IMR-90 (cell line): ENCODE results near the gene DYNC2LI1. TPM values are rescaled to one million over a fixed set of nuclear protein-coding genes. Genes with fewer than 3 reads are reported as not detected.

Experiments used
- ATAC-seq: fragments of 200-7000 bp; cut with Tn5 transposase; 2 replicates; pipeline ENCODE4 v1.9.1; 2020; ENCODE audit warnings: low read depth, mild to moderate bottlenecking, moderate library complexity
- BruUV-seq: library from RNA; stranded (reverse); fragments of 400-500 nt; replicated peaks from 2 replicates; lab custom pipeline; 2021; lab: Mats Ljungman, UMichigan
- CTCF ChIA-PET: fragments of 300-600 bp; formaldehyde crosslinking; extraction: SDS; loops from one replicate; lab custom pipeline; 2021; ENCODE audit warnings: antibody characterized with exemption; lab: Yijun Ruan, JAX
- POLR2A ChIA-PET: fragments of 300-600 bp; sonication (Branson Sonifier 250); formaldehyde crosslinking; loops from one replicate; lab custom pipeline; 2022; ENCODE audit warnings: antibody characterized with exemption; ENCODE audit not compliant: unreplicated experiment; lab: Charles Lee
- DNase-seq: peaks from one replicate; pipeline ENCODE4 v3.0.0; 2013
- H2AFZ ChIP-seq: replicated peaks from 2 replicates; pipeline ENCODE3; 2013; ENCODE audit warnings: low read length, mild to moderate bottlenecking; ENCODE audit not compliant: poor library complexity
- H2AK5ac ChIP-seq: 2 replicates; pipeline ENCODE4 v1.6.1; 2013; ENCODE audit warnings: low read depth, low read length, inconsistent platforms
- H2AK9ac ChIP-seq: replicated peaks from 2 replicates; pipeline ENCODE3; 2013; ENCODE audit warnings: mild to moderate bottlenecking, low read depth, low read length, moderate library complexity; ENCODE audit not compliant: poor library complexity
- H2BK120ac ChIP-seq: 2 replicates; pipeline ENCODE4 v1.6.1; 2013; ENCODE audit warnings: low read depth, low read length, inconsistent platforms
- H2BK15ac ChIP-seq: 3 replicates; pipeline ENCODE4 v1.6.1; 2013; ENCODE audit warnings: low read depth, low read length, inconsistent platforms
- H2BK20ac ChIP-seq: 2 replicates; pipeline ENCODE4 v1.6.1; 2013; ENCODE audit warnings: low read depth, mild to moderate bottlenecking, inconsistent platforms, low read length, moderate library complexity
- H2BK5ac ChIP-seq: 2 replicates; pipeline ENCODE4 v1.6.1; 2013; ENCODE audit warnings: mild to moderate bottlenecking, low read depth, low read length, inconsistent platforms; ENCODE audit not compliant: poor library complexity, severe bottlenecking
- H3K14ac ChIP-seq: replicated peaks from 2 replicates; pipeline ENCODE4 v1.6.1; 2013; ENCODE audit warnings: low read depth, low read length, inconsistent platforms
- H3K18ac ChIP-seq: 2 replicates; pipeline ENCODE4 v1.6.1; 2013; ENCODE audit warnings: low read depth, low read length, control low read depth
- H3K23ac ChIP-seq: 2 replicates; pipeline ENCODE4 v1.6.1; 2013; ENCODE audit warnings: low read depth, low read length, inconsistent platforms
- H3K27ac ChIP-seq: 2 replicates; pipeline ENCODE4 v1.5.1; 2013; ENCODE audit warnings: mild to moderate bottlenecking, control low read depth, low read length; ENCODE audit not compliant: insufficient read depth
- H3K27me3 ChIP-seq: 2 replicates; pipeline ENCODE4 v1.6.1; 2013; ENCODE audit warnings: low read length; ENCODE audit not compliant: control insufficient read depth, insufficient read depth
- H3K36me3 ChIP-seq: 2 replicates; pipeline ENCODE4 v1.6.1; 2013; ENCODE audit warnings: low read length, mixed read lengths; ENCODE audit not compliant: control insufficient read depth, insufficient read depth
- H3K4ac ChIP-seq: 2 replicates; pipeline ENCODE4 v1.6.1; 2013; ENCODE audit warnings: low read depth, low read length, inconsistent platforms
- H3K4me1 ChIP-seq: 2 replicates; pipeline ENCODE4 v1.6.1; 2013; ENCODE audit warnings: low read length, mixed read lengths; ENCODE audit not compliant: control insufficient read depth, insufficient read depth
- H3K4me2 ChIP-seq: 2 replicates; pipeline ENCODE4 v1.6.1; 2013; ENCODE audit warnings: low read depth, mild to moderate bottlenecking, control low read depth, low read length, moderate library complexity
- H3K4me3 ChIP-seq: 2 replicates; pipeline ENCODE4 v1.5.1; 2013; ENCODE audit warnings: low read depth, mild to moderate bottlenecking, control low read depth, low read length, moderate library complexity; ENCODE audit not compliant: insufficient read depth
- H3K56ac ChIP-seq: 2 replicates; pipeline ENCODE4 v1.6.1; 2013; ENCODE audit warnings: low read length, inconsistent platforms; ENCODE audit not compliant: insufficient read depth; ENCODE audit errors: extremely low read depth
- H3K79me1 ChIP-seq, 2 experiments: 2 replicates each; pipeline ENCODE4 v1.6.1; 2013; ENCODE audit warnings: low read length in 2 of 2, inconsistent platforms in 1 of 2, low read depth in 1 of 2
- H3K9ac ChIP-seq: 2 replicates; pipeline ENCODE4 v1.6.1; 2013; ENCODE audit warnings: low read depth, low read length, control low read depth
- H3K9me1 ChIP-seq: 2 replicates; pipeline ENCODE4 v1.6.1; 2013; ENCODE audit warnings: low read length, inconsistent platforms; ENCODE audit not compliant: insufficient read depth
- H3K9me3 ChIP-seq: 2 replicates; pipeline ENCODE4 v1.6.1; 2013; ENCODE audit warnings: low read length; ENCODE audit not compliant: control insufficient read depth, insufficient read depth
- H4K20me1 ChIP-seq: 2 replicates; pipeline ENCODE4 v1.6.1; 2013; ENCODE audit warnings: low read length, inconsistent platforms; ENCODE audit not compliant: insufficient read depth
- H4K5ac ChIP-seq: 2 replicates; pipeline ENCODE4 v1.6.1; 2013; ENCODE audit warnings: mild to moderate bottlenecking, low read depth, low read length, control low read depth
- H4K8ac ChIP-seq, 2 experiments: 2 replicates each; pipeline ENCODE4 v1.6.1; 2013; ENCODE audit warnings: low read depth in 2 of 2, low read length in 2 of 2, control low read depth in 1 of 2, inconsistent platforms in 1 of 2
- H4K91ac ChIP-seq: 2 replicates; pipeline ENCODE4 v1.6.1; 2013; ENCODE audit warnings: low read depth, low read length, inconsistent platforms; ENCODE audit not compliant: insufficient read depth
- BHLHE40 ChIP-seq: fragments of 150-350 bp; IDR thresholded peaks from 2 replicates; pipeline ENCODE4 v1.6.1; 2016; ENCODE audit warnings: mild to moderate bottlenecking, low read depth, low read length
- CEBPB ChIP-seq: IDR thresholded peaks from 2 replicates; pipeline ENCODE4 v1.6.1; 2012; ENCODE audit warnings: low read depth, low read length, improper control_type of control experiment
- CHD1 ChIP-seq: IDR thresholded peaks from 2 replicates; pipeline ENCODE4 v1.6.1; 2012; ENCODE audit warnings: low read depth, low read length, improper control_type of control experiment
- CTCF ChIP-seq: conservative IDR thresholded peaks from 2 replicates; pipeline ENCODE4 v1.5.1; 2012; ENCODE audit warnings: mild to moderate bottlenecking, low read depth, low read length, improper control_type of control experiment
- ELK1 ChIP-seq: fragments of 150-350 bp; IDR thresholded peaks from 2 replicates; pipeline ENCODE4 v1.6.1; 2016; ENCODE audit warnings: low read depth, mild to moderate bottlenecking, low read length, moderate library complexity, borderline replicate concordance
- FOS ChIP-seq: fragments of 150-350 bp; IDR thresholded peaks from 2 replicates; pipeline ENCODE4 v1.6.1; 2016; ENCODE audit warnings: low read depth, low read length
- MAFK ChIP-seq: IDR thresholded peaks from 2 replicates; pipeline ENCODE4 v1.6.1; 2012; ENCODE audit warnings: low read depth, low read length, improper control_type of control experiment
- MAZ ChIP-seq: IDR thresholded peaks from 2 replicates; pipeline ENCODE4 v1.6.1; 2012; ENCODE audit warnings: low read depth, mild to moderate bottlenecking, low read length, improper control_type of control experiment, moderate library complexity, borderline replicate concordance
- MXI1 ChIP-seq: IDR thresholded peaks from 2 replicates; pipeline ENCODE4 v1.6.1; 2012; ENCODE audit warnings: low read depth, mild to moderate bottlenecking, low read length, moderate library complexity, borderline replicate concordance
- NFE2L2 ChIP-seq: fragments of 150-350 bp; IDR thresholded peaks from 2 replicates; pipeline ENCODE4 v1.6.1; 2016; ENCODE audit warnings: low read depth, mild to moderate bottlenecking, low read length
- POLR2A ChIP-seq: IDR thresholded peaks from 2 replicates; pipeline ENCODE4 v1.6.1; 2012; ENCODE audit warnings: mild to moderate bottlenecking, low read depth, low read length
- RAD21 ChIP-seq: IDR thresholded peaks from 2 replicates; pipeline ENCODE4 v1.6.1; 2012; ENCODE audit warnings: low read length, improper control_type of control experiment
- RCOR1 ChIP-seq: IDR thresholded peaks from 2 replicates; pipeline ENCODE4 v1.6.1; 2012; ENCODE audit warnings: mild to moderate bottlenecking, low read length, improper control_type of control experiment; ENCODE audit not compliant: insufficient replicate concordance
- RFX5 ChIP-seq: IDR thresholded peaks from 2 replicates; pipeline ENCODE4 v1.8.0; 2012; ENCODE audit warnings: low read depth, mild to moderate bottlenecking, low read length, moderate library complexity
- SMC3 ChIP-seq: fragments of 150-350 bp; IDR thresholded peaks from 2 replicates; pipeline ENCODE4 v1.6.1; 2016; ENCODE audit warnings: low read depth, mild to moderate bottlenecking, antibody characterized with exemption, low read length, moderate library complexity
- USF2 ChIP-seq: fragments of 150-350 bp; IDR thresholded peaks from 2 replicates; pipeline ENCODE4 v1.6.1; 2017; ENCODE audit warnings: mild to moderate bottlenecking, antibody characterized with exemption, low read length, low read depth
- WGBS, 2 experiments: methylation state at CpG; one replicate each; pipeline versions ENCODE4 v1.1.5 to v1.1.7; 2013; ENCODE audit warnings: missing lambda C conversion rate in 2 of 2; ENCODE audit not compliant: insufficient read length in 1 of 2; ENCODE audit errors: extremely low coverage in 2 of 2; 5-methylcytosine and 5-hydroxymethylcytosine counted together
- dilution Hi-C: fragments of 300-500 bp; cut with HindIII; formaldehyde crosslinking; loops from one replicate; pipeline ENCODE4 v1.14.3; 2018; ENCODE audit warnings: low sequenced_read_pairs; ENCODE audit not compliant: unreplicated experiment
- in situ Hi-C: fragments of 300-500 bp; cut with MboI; formaldehyde crosslinking; loops from 3 replicates; pipeline ENCODE4 v1.14.3; 2019; ENCODE audit warnings: low sequenced_read_pairs, inconsistent platforms, mixed read lengths
- intact Hi-C: fragments of 100-400 bp; cut with micrococcal nuclease; formaldehyde crosslinking; loops from 2 replicates; pipeline ENCODE4 v1.10.0; 2022
- polyA plus RNA-seq, 3 experiments: library from polyadenylated mRNA; depleted of rRNA; stranded (reverse); fragments of >200 nt; gene quantifications; 2 replicates each; pipeline ENCODE4 v1.2.3, GENCODE V29; 2012; ENCODE audit warnings: low replicate concordance in 1 of 3
- total RNA-seq: library from RNA; depleted of rRNA; stranded (reverse); fragments of >200 nt; gene quantifications from 2 replicates; pipeline ENCODE4 v1.2.3, GENCODE V29; 2012

Gene DYNC2LI1
- total and polyA plus RNA-seq, 2 of the 4 experiments (the other 2 are of a cell fraction) = 5.2 to 10.4 TPM

- Histone ChIP-seq H3K4ac (no peak overlapping the region), H3K4me2 (no peak overlapping the region), H3K9ac (no peak overlapping the region), H3K4me1 (peaks cover 3% of the 10 kb centered on the region; the same call in 1 of the 2 replicates), H3K27me3 (no peaks in the 10 kb centered on the region), H4K5ac (no peak overlapping the region), H2BK15ac (no peak overlapping the region), H3K27ac (no peak overlapping the region), H3K79me1 (no peaks in the 10 kb centered on the region), H3K4me3 (no peak overlapping the region), H3K56ac (no peak overlapping the region), H4K8ac (no peak overlapping the region), H2AK9ac (no peak overlapping the region), H2BK5ac (no peak overlapping the region), H3K18ac (no peak overlapping the region), H2BK120ac (no peak overlapping the region), H3K9me1 (no peaks in the 10 kb centered on the region), H2BK20ac (no peak overlapping the region), H2AK5ac (no peak overlapping the region), H3K23ac (no peak overlapping the region), H3K14ac (no peak overlapping the region), H4K91ac (no peak overlapping the region), H3K36me3 (0 out of 2 replicates have a peak, but pooled peaks cover 2% of the 10 kb centered on the region), H2AFZ (no peak overlapping the region), H3K9me3 (no peaks in the 10 kb centered on the region), H4K20me1 (no peaks in the 10 kb centered on the region)
- no CpG with 5 or more reads among the region's 5 CpGs for WGBS, 2 experiments
- ChIA-PET CTCF (interaction anchor here (0.6 to 0.9 kb wide), 3 partner anchors 15 to 185 kb away, joined by 3 read pairs; no protein-coding TSS in a partner anchor), POLR2A (no interaction called here)
- ATAC-seq = no peak
- peak; percentile 21 for DNase-seq
- BruUV-seq = no TSS peak
- intact Hi-C loops (no loop called here), dilution Hi-C loops (no loop called here), in situ Hi-C loops (no loop called here)
- TF ChIP-seq ELK1 (no peak), MAFK (no peak), USF2 (no peak), MXI1 (no peak), MAZ (no peak), BHLHE40 (no peak), CTCF (no peak), POLR2A (no peak), CEBPB (no peak), NFE2L2 (no peak), RAD21 (no peak), RFX5 (no peak), FOS (no peak), CHD1 (no peak), RCOR1 (no peak), SMC3 (no peak)
Observed at GRCh38 chr2:43790147-43790546, 16.3 kb downstream of the DYNC2LI1 start.
